Measurements from ENCODE around the gene LDHAL6B. TPM values are rescaled to one million over a fixed set of nuclear protein-coding genes. Genes with fewer than 3 reads are reported as not detected.
"Not testable (repeated sequence)": the region's sequence is repeated elsewhere in the genome, so short reads cannot be mapped to it uniquely, and the experiment has no call there.

LDHAL6B gene
- 0.10 TPM in 1 of 2 replicates, not detected in the other for total RNA-seq (2014; rRNA removed; shearing (Covaris generic))

DNA sequence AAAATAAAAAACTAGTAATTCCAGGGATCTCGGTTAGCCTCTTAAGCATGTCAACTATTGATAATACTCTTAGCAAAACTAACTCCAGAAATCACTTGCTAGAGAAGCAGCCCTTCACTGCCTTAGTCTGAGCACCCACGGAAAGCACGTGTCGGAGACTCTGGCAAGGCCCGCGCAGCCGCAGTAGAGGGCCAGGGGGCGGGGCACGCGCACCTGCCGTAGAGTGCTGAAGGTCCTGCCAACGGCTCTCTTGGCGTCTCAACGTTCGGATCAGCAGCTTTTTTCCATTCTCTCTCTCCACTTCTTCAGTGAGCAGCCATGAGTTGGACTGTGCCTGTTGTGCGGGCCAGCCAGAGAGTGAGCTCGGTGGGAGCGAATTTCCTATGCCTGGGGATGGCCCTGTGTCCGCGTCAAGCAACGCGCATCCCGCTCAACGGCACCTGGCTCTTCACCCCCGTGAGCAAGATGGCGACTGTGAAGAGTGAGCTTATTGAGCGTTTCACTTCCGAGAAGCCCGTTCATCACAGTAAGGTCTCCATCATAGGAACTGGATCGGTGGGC lies at the start of gene LDHAL6B:
TSS of gene LDHAL6B (plus strand) at position 221 of the 561 bp plus-strand sequence. CDS start at position 319, 98 bp downstream.
- DNase-seq (ENCODE audit: low read depth): no peak

DNA sequence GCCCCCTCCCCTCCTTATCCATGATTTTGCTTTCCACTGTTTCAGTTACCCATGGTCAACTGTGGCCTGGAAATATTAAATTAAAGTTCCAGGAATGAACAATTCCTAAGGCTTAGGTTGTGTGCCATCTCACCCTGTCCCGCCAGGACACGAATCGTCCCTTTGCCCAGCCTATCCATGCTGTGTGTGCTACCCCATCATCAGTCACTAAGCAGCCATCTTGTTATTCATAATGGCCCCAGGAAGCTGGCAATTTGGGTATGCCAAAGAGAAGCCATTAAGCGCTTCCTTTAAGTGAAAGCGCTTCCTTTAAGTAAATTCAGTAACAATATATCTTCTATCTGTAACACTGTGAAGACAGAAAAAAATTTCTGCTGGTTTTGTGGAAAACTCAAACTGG lies 49.2 kb upstream of the LDHAL6B start:
- DNase-seq (ENCODE audit: low read depth): no peak

DNA sequence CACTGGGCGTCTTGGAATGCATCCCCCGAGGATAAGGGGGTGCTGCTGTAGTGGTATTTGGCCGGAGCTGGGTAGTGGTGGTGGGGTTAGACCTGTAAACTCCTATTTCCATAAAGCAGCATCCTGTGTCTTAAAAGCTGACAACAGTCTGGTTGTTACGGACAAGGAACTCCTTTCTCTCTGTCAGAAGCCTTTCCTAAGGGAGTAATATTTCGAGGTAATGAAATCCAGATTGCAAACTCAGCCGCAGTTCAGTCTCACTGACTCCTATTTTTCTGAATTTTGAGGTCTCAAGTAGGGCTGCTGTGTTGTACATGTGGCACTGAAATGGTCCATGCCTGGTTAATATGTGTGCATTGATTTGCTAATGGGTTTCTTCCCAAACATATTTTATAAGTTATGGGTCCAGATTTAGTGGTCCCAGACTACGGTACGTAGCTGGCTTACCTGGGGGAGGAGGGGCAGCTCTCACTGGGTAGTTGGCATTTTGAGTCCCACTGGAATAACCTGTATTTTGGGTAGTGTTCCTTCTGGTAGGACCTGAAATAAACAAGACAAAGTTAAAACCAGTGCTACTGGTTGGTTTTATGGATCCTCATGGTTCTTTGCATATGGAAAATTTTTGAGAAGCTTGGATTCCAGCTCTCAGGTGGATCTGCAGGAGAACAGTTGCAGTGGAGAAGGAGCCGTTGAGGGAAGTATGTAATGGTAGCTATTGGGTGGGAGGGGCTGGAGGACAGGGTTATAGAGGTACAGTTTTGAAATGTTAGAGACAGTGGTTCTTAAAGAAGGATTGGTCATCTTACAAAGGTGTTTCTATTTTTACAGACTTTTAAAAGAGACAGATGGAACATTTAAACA lies 48.6 kb upstream of the LDHAL6B start:
- no peak for DNase-seq (ENCODE audit: low read depth)

DNA sequence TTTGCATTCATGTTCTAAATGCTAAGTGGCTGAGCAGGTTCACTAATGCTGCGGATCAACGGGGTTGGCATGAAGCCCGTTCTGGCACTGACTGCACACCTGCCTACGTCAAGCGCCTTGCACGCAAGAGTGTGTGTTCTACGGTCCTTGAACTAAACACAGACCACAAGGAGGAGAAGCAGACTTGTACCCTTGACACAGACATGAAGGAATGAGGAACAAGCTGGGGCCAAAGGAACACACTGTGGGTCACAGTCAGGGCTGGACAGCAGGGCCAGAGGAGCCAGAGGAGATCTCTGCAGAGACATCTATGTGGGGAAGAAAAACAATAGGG lies 48.0 kb upstream of the LDHAL6B start:
- DNase-seq (ENCODE audit: low read depth): no peak

DNA sequence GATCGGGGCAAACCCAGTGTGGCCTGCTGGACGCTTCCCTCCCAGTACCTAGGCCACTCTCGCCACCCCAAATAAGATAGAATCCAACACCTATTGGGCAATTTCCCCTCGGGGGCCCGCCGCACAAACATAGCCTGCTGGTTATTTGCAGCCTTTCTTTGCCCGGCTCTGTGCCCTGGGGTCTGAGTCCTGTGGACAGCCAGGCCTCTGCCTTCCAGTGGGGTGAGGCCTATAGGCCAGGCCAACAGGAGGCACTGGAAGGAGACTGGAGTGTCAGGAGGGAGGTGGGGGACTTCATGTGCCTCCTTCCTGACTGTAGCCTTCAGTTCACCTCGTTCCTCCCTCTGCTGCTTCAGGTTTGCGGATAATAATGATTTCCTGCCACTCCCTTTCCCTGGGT lies 47.4 kb upstream of the LDHAL6B start:
- no peak for DNase-seq (ENCODE audit: low read depth)

- DNase-seq (ENCODE audit: low read depth): no peak
Measured at GRCh38 chr15:59160880-59161593, 45.6 kb upstream of the LDHAL6B start.

DNA sequence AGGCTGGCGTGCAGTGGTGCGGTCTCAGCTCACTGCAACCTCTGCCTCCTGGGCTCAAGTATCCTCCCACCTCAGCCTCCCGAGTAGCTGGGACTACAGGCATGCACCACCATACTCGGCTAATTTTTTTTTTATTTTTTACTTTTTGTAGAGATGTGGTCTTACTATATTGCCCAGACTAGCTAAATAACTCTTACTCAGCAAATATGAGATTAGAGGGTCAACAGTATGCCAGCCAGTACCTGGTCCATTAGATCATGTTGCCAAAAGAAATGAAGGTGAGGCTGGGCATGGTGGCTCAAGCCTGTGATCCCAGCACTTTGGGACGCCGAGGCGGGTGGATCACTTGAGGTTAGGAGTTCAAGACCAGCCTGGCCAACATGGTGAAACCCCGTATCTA lies 44.6 kb upstream of the LDHAL6B start:
- not testable (repeated sequence) for DNase-seq (ENCODE audit: low read depth)

- no peak for DNase-seq (ENCODE audit: low read depth)
Measured at GRCh38 chr15:59165726-59166125, 40.9 kb upstream of the LDHAL6B start.

GRCh38 chr15:59166166-59166565 lies 40.5 kb upstream of the LDHAL6B start:
- DNase-seq (ENCODE audit: low read depth): no peak

- no peak for DNase-seq (ENCODE audit: low read depth)
Measured at GRCh38 chr15:59166601-59167265, 39.9 kb upstream of the LDHAL6B start.

- DNase-seq (ENCODE audit: low read depth): peak; percentile 76
Measured at GRCh38 chr15:59168536-59168935, 38.1 kb upstream of the LDHAL6B start.

DNA sequence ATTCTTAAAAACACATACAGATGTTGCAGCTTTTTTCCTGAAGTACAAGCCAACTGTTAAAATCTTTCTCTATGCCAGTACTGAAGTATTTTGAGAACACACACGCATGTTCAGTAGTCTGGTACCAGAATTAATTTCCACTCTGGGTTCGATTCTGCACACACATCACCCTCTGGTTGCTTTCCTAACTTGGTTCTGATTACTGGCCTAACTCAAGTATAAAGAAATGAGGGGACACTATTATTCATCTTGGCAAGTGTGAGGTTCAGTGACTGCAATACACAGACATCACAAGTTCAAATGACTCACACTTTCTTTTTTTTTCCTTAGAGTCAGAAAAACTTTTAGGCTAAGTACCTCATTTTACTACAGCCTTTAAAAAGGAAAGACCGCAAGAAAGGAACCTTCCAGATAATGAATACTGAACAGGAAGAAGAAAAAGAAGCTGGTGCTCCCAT lies 37.4 kb upstream of the LDHAL6B start:
- peak; percentile 87 for DNase-seq (ENCODE audit: low read depth)

DNA sequence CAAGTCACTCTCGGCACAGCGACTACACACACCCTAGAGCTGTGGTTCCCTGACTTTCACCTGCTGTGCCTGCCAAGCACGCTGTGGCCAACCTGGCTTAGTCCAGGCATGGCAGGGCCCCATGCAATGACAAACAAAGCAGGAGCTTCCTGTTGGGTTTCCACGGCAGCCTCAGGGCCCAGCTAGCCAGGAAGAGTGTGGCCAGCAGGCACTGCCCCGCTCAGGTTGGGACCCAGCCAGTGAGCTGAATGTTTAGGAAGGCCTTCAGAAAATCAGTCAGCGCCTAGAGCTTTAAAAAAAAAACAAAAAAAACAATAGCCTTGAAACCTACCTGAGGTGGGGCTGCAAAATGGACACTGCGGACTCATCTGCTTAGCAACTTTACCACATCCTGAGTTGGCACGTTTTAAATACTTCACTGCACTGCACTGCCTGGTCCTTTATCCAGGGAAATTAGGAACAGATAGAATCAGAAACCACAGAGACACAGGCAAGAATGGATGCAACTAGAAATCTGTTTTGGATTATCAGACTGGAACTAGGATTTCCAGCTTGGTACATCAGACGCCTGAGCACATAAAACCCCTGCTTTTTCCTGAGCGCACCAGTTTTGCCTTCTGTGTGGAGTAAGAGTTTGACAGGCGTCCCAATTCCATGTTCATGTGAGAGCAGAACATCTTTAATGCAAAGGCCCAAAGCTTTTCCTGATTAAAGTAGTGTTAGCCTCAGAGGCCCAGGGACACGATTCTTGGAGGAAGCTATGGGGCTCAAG lies 36.2 kb upstream of the LDHAL6B start:
- peak; percentile 99 for DNase-seq (ENCODE audit: low read depth)

GRCh38 chr15:59171067-59171397 lies 35.6 kb upstream of the LDHAL6B start:
- no peak for DNase-seq (ENCODE audit: low read depth)

DNA sequence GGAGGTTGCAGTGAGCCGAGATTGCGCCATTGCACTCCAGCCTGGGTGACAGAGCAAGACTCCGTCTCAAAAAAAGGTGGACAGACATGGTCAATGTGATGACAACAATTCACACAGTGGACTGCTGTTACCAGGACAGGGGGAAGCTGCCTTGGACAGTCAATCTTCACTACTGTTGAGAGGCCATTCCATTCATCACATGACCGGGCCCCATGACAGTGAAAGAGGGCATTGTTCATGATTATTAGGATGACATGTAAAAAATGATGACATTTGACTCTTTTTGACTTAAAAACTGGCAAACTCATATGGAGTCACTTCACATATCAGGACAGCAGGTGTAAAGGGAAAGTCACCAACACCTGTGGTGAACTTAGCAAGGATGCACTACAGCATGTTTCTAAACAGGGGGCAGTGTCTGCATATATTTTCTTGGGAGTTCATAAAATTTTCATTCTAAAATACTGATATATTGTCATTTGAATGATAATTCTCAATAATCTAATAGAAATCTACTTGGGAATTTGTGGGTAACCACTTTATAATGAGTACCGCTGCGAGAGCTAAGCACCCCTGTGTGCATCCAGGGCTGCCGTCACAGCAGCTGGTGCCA lies 34.2 kb upstream of the LDHAL6B start:
- DNase-seq (ENCODE audit: low read depth): no peak

- DNase-seq (ENCODE audit: low read depth): no peak
Measured at GRCh38 chr15:59173194-59173593, 33.4 kb upstream of the LDHAL6B start.

- no peak for DNase-seq (ENCODE audit: low read depth)
Measured at GRCh38 chr15:59174151-59174834, 32.4 kb upstream of the LDHAL6B start.

- DNase-seq (ENCODE audit: low read depth): peak; percentile 86
Measured at GRCh38 chr15:59174835-59175831, 31.5 kb upstream of the LDHAL6B start.

DNA sequence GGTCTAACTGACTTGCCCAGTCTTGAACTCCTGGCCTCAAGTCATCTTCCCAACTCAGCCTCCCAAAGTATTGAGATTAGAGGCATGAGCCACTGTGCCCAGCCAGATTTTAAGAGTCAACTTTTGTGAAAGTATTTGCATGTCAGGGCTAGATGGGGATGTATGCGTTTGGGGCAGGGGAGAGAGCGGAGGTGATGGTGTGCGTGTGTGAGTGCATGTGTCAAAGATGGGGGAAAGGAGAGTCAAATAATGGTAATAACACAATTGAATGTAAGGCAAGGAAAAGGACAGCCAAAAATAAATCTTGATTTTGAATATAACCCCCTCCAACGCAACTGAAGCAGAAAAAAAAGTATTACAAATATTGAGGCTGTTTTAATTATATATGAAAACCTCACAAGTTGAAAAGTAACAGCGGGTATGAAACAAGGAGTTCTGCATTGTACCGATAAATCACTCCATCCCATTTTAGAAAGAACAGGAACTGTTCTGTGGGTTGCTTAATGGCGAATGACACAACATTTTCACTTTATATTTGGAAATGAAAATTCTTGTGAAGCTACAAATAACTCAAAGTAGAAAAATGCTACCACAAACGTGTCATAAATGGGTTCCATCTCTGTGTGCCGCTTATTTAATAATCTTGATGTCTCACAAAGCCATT lies 29.9 kb upstream of the LDHAL6B start:
- no peak for DNase-seq (ENCODE audit: low read depth)
